K562 (cell line): ENCODE measurements around the gene SLC66A2. TPM values are rescaled to one million over a fixed set of nuclear protein-coding genes. Genes with fewer than 3 reads are reported as not detected.

Experiments
- BRF1 ChIP-seq: IDR thresholded peaks from 3 replicates; pipeline ENCODE4 v1.6.1; 2011; ENCODE audit warnings: borderline replicate concordance, mild to moderate bottlenecking; ENCODE audit not compliant: insufficient read length; ENCODE audit errors: extremely low read depth
- CCNT2 ChIP-seq: IDR thresholded peaks from 2 replicates; pipeline ENCODE4 v1.6.1; 2011; ENCODE audit warnings: borderline replicate concordance, low read depth, mild to moderate bottlenecking, moderate library complexity, mixed read lengths, low read length; ENCODE audit not compliant: insufficient read length; ENCODE audit errors: extremely low read depth
- E2F6 ChIP-seq, 2 experiments: IDR thresholded peaks; 2 replicates each; pipeline ENCODE4 v1.6.1; 2011; ENCODE audit warnings: borderline replicate concordance in 1 of 2, control low read depth in 1 of 2, low read depth in 1 of 2, low read length in 1 of 2, mild to moderate bottlenecking in 1 of 2, mixed read lengths in 1 of 2, moderate library complexity in 1 of 2; ENCODE audit not compliant: insufficient read depth in 1 of 2, insufficient read length in 1 of 2, poor library complexity in 1 of 2, severe bottlenecking in 1 of 2; ENCODE audit errors: extremely low read depth in 1 of 2
- GABPA ChIP-seq: fragments of 200-800 bp; sonication (Bioruptor generic); conservative IDR thresholded peaks from 2 replicates; pipeline ENCODE4 v1.6.1; 2016; ENCODE audit warnings: low read depth, missing genetic modification characterization, missing compliant biosample characterization
- IRF9 ChIP-seq: fragments of 450-650 bp; IDR thresholded peaks from 2 replicates; pipeline ENCODE4 v1.6.1; 2016; ENCODE audit warnings: missing biosample characterization, missing genetic modification characterization
- KAT7 ChIP-seq: sonication (generic); formaldehyde crosslinking; IDR thresholded peaks from 2 replicates; pipeline ENCODE4 v1.8.0; 2022; ENCODE audit warnings: missing genetic modification reagents, mild to moderate bottlenecking, borderline replicate concordance
- MTA1 ChIP-seq: fragments of 450-650 bp; IDR thresholded peaks from 2 replicates; pipeline ENCODE4 v1.6.1; 2017; ENCODE audit warnings: borderline replicate concordance
- NELFE ChIP-seq: IDR thresholded peaks from 2 replicates; pipeline ENCODE4 v1.6.1; 2011; ENCODE audit warnings: mild to moderate bottlenecking; ENCODE audit not compliant: insufficient read depth, insufficient read length
- PHF20 ChIP-seq: fragments of 450-650 bp; IDR thresholded peaks from 2 replicates; pipeline ENCODE4 v1.6.1; 2018; ENCODE audit not compliant: partially characterized antibody
- RAD51 ChIP-seq: fragments of 450-650 bp; IDR thresholded peaks from 2 replicates; pipeline ENCODE4 v1.7.1; 2016; ENCODE audit warnings: low read depth, mild to moderate bottlenecking, borderline replicate concordance
- SMARCC2 ChIP-seq: fragments of 450-650 bp; IDR thresholded peaks from 2 replicates; pipeline ENCODE4 v1.6.1; 2017; ENCODE audit warnings: antibody characterized with exemption, moderate library complexity, mild to moderate bottlenecking, low read depth
- SREBF2 ChIP-seq: sonication (generic); formaldehyde crosslinking; IDR thresholded peaks from 2 replicates; pipeline ENCODE4 v1.4.0; 2020; ENCODE audit warnings: mild to moderate bottlenecking, missing genetic modification reagents
- SUPT5H ChIP-seq: fragments of 450-650 bp; IDR thresholded peaks from 2 replicates; pipeline ENCODE4 v1.6.1; 2016
- TCF7L2 ChIP-seq: fragments of 150-350 bp; IDR thresholded peaks from 2 replicates; pipeline ENCODE4 v1.6.1; 2016; ENCODE audit warnings: low read depth, mild to moderate bottlenecking, low read length, moderate library complexity
- TGIF2 ChIP-seq: sonication (generic); formaldehyde crosslinking; IDR thresholded peaks from 2 replicates; pipeline ENCODE4 v1.8.1; 2022; ENCODE audit warnings: mild to moderate bottlenecking, missing genetic modification reagents, moderate library complexity
- TSC22D4 ChIP-seq: fragments of 450-650 bp; IDR thresholded peaks from 2 replicates; pipeline ENCODE4 v1.6.1; 2016; ENCODE audit warnings: missing genetic modification characterization, missing biosample characterization, control low read depth
- ZBTB34 ChIP-seq: fragments of 250-450 bp; sonication (Bioruptor Pico); IDR thresholded peaks from 2 replicates; pipeline ENCODE4 v1.8.0; 2021; ENCODE audit warnings: mild to moderate bottlenecking, moderate library complexity
- ZFP1 ChIP-seq: fragments of 450-650 bp; formaldehyde crosslinking; IDR thresholded peaks from 2 replicates; pipeline ENCODE4 v1.4.0; 2020; ENCODE audit warnings: mild to moderate bottlenecking, mixed read lengths
- ZNF184 ChIP-seq: sonication (generic); formaldehyde crosslinking; IDR thresholded peaks from 2 replicates; pipeline ENCODE4 v1.5.0; 2020; ENCODE audit warnings: missing genetic modification reagents
- polyA plus RNA-seq, 8 experiments: library from polyadenylated mRNA; depleted of rRNA in 4 of 8; stranded (reverse) in 5 of 8; unstranded in 3 of 8; fragments of >200 nt; fragmentation: Nextera tagmentation in 2 of 8; fragmentation: Illumina TruSeq in 1 of 8; extraction: Ambion mirVana in 2 of 8; extraction: Trizol in 1 of 8; gene quantifications; 2 replicates each; pipeline versions ENCODE4 v1.2.1 to v1.2.3, GENCODE V29; 2011 to 2014; ENCODE audit warnings: inconsistent platforms in 1 of 8, missing spikeins in 1 of 8
- total RNA-seq, 7 experiments: library from RNA; depleted of rRNA in 6 of 7; stranded (reverse); fragments of >200 nt in 6 of 7; fragmentation: Illumina TruSeq in 2 of 7; extraction: Trizol in 2 of 7; gene quantifications; 2 replicates each; pipeline versions ENCODE4 v1.2.1 to v1.2.3, GENCODE V29; 2011 to 2021; ENCODE audit warnings: low replicate concordance in 1 of 7
- TF ChIP-seq, protein P1 (sequence below): fragments of 450-650 bp; conservative IDR thresholded peaks from 2 replicates; pipeline ENCODE4 v1.6.1; 2016; ENCODE audit warnings: missing genetic modification characterization, low read depth, mild to moderate bottlenecking, control low read depth, missing compliant biosample characterization
- TF ChIP-seq, protein P2 (sequence below): fragments of 450-650 bp; formaldehyde crosslinking; IDR thresholded peaks from 2 replicates; pipeline ENCODE4 v1.4.0; 2020; ENCODE audit warnings: mild to moderate bottlenecking, mixed read lengths
- TF ChIP-seq, protein P3 (sequence below): IDR thresholded peaks from 2 replicates; pipeline ENCODE4 v1.6.1; 2011; ENCODE audit not compliant: insufficient read length; ENCODE audit errors: extremely low read depth

Gene SLC66A2
- total and polyA plus RNA-seq, 9 of the 15 experiments (the other 6 are each of a cell fraction or from before 2014, with no cell fraction given), result 0.25 to 17.5 (median 5.6) TPM

DNA sequence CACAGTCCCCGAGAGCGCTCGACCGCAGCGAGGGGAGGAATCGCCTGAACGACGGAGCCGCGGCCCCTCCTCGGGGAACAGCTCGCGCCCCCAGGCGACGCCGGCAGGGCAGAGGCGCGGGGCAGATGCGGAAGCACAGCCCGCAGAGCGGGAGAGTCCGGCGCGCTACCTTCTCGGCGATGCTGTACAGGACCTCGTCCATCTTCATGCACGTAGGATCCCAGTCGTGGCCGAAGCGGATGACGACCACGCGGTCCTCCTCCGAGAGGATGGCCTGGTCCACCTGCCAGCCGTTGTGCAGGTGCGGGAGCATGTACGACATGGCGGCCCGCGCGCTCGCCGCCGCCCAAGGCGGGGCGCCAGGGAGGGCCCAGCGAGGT is 36.6 kb upstream of the SLC66A2 start (continued):
- TF ChIP-seq TCF7L2 (no peak), IRF9 (tag) (no peak), RAD51 (no peak), TSC22D4 (tag) (no peak), SMARCC2 (no peak), GABPA (tag) (no peak), ZBTB34 (no peak), ZFP1 (CRISPR knock-in tag) (no peak), TGIF2 (CRISPR knock-in tag) (no peak), PHF20 (no peak), E2F6 (IDR thresholded peaks at IDR 0.05; ENCODE audit: borderline replicate concordance in 1 of 2, extremely low read depth in 1 of 2, insufficient read depth in 1 of 2, insufficient read length in 1 of 2, low read depth in 1 of 2, low read length in 1 of 2, poor library complexity in 1 of 2, severe bottlenecking in 1 of 2) (peak; percentile 81 to 91), MTA1 (no peak), KAT7 (CRISPR knock-in tag) (no peak), NELFE (no peak), BRF1 (no peak), SUPT5H (no peak), ZNF184 (CRISPR knock-in tag) (no peak), CCNT2 (peak; percentile 14), SREBF2 (CRISPR knock-in tag) (no peak)
- TF ChIP-seq, protein P1, sequence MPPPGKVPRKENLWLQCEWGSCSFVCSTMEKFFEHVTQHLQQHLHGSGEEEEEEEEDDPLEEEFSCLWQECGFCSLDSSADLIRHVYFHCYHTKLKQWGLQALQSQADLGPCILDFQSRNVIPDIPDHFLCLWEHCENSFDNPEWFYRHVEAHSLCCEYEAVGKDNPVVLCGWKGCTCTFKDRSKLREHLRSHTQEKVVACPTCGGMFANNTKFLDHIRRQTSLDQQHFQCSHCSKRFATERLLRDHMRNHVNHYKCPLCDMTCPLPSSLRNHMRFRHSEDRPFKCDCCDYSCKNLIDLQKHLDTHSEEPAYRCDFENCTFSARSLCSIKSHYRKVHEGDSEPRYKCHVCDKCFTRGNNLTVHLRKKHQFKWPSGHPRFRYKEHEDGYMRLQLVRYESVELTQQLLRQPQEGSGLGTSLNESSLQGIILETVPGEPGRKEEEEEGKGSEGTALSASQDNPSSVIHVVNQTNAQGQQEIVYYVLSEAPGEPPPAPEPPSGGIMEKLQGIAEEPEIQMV (tag), result no peak
- TF ChIP-seq, protein P2, sequence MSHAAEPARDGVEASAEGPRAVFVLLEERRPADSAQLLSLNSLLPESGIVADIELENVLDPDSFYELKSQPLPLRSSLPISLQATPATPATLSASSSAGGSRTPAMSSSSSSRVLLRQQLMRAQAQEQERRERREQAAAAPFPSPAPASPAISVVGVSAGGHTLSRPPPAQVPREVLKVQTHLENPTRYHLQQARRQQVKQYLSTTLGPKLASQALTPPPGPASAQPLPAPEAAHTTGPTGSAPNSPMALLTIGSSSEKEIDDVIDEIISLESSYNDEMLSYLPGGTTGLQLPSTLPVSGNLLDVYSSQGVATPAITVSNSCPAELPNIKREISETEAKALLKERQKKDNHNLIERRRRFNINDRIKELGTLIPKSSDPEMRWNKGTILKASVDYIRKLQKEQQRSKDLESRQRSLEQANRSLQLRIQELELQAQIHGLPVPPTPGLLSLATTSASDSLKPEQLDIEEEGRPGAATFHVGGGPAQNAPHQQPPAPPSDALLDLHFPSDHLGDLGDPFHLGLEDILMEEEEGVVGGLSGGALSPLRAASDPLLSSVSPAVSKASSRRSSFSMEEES, result no peak
- TF ChIP-seq, protein P3, sequence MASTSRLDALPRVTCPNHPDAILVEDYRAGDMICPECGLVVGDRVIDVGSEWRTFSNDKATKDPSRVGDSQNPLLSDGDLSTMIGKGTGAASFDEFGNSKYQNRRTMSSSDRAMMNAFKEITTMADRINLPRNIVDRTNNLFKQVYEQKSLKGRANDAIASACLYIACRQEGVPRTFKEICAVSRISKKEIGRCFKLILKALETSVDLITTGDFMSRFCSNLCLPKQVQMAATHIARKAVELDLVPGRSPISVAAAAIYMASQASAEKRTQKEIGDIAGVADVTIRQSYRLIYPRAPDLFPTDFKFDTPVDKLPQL, result no peak
